GM23338 (cell line): ENCODE measurements around the gene LCN10.

Experiments used
- EZH2 ChIP-seq: fragments of 200-600 bp; sonication (generic); IDR thresholded peaks from one replicate; pipeline ENCODE4 v1.8.0; 2017; ENCODE audit warnings: antibody characterized with exemption, mild to moderate bottlenecking, low read depth; ENCODE audit not compliant: unreplicated experiment
- TF ChIP-seq, protein P1 (sequence below), 2 experiments: fragments of 200-600 bp in 1 of 2; sonication (generic) in 1 of 2; conservative IDR thresholded peaks; 2 replicates each; pipeline versions ENCODE4 v1.5.1 to v1.6.1; 2016 to 2017; ENCODE audit warnings: antibody characterized with exemption in 2 of 2, low read depth in 2 of 2, mild to moderate bottlenecking in 2 of 2, moderate library complexity in 1 of 2

- no peak for TF ChIP-seq EZH2
- TF ChIP-seq, protein P1, sequence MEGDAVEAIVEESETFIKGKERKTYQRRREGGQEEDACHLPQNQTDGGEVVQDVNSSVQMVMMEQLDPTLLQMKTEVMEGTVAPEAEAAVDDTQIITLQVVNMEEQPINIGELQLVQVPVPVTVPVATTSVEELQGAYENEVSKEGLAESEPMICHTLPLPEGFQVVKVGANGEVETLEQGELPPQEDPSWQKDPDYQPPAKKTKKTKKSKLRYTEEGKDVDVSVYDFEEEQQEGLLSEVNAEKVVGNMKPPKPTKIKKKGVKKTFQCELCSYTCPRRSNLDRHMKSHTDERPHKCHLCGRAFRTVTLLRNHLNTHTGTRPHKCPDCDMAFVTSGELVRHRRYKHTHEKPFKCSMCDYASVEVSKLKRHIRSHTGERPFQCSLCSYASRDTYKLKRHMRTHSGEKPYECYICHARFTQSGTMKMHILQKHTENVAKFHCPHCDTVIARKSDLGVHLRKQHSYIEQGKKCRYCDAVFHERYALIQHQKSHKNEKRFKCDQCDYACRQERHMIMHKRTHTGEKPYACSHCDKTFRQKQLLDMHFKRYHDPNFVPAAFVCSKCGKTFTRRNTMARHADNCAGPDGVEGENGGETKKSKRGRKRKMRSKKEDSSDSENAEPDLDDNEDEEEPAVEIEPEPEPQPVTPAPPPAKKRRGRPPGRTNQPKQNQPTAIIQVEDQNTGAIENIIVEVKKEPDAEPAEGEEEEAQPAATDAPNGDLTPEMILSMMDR (conservative IDR thresholded peaks at IDR 0.05; ENCODE audit: low read depth in 2 of 2): no peak
These were observed 37.2 kb downstream of the LCN10 start for GRCh38 chr9:136705564-136705963.
